ENCODE results near the gene OR5T2. TPM values are rescaled to one million over a fixed set of nuclear protein-coding genes. Genes with fewer than 3 reads are reported as not detected.
"Not testable (repeated sequence)": the region's sequence is repeated elsewhere in the genome, so short reads cannot be mapped to it uniquely, and the experiment has no call there.

OR5T2 gene
- not detected in 2 replicates for total RNA-seq (2014; rRNA removed; shearing (Covaris generic))

DNA sequence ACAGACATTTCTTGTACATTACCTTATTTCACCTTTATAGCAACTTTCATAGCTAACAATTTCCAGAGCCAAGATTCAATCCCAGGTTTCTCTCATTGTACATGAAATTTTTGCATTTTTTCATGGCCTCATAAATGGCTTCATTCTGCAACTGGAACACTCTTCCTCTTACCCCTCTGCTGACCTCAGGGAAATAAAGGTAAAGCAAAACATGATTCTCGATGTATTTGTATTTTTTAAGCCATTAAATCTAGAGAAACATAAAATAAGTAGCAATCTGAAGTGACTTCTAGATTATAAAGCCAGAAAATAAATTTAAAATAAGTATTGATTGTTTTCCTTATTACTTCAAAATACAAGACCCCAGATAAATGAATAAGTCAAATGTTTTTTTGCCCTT lies at the start of gene OR5T2:
Gene OR5T2, minus strand, starts transcription at position 101 of the 400 bp plus-strand sequence. CDS start 1,193 bp downstream, outside the sequence.
- Histone ChIP-seq H3K9me3 (replicated peaks) (no peaks in the 10 kb centered on the region; the same call in 1 of the 2 replicates), H3K36me3 (no peaks in the 10 kb centered on the region), H3K4me3 (no peak within 1 kb of the TSS), H3K27ac (no peak within 1 kb of the TSS), H3K27me3 (replicated peaks) (no peaks in the 10 kb centered on the region), H3K4me1 (replicated peaks) (no peaks in the 10 kb centered on the region)
- no peak for DNase-seq (ENCODE audit: low read depth in 1 of 2, low spot score in 2 of 2)

DNA sequence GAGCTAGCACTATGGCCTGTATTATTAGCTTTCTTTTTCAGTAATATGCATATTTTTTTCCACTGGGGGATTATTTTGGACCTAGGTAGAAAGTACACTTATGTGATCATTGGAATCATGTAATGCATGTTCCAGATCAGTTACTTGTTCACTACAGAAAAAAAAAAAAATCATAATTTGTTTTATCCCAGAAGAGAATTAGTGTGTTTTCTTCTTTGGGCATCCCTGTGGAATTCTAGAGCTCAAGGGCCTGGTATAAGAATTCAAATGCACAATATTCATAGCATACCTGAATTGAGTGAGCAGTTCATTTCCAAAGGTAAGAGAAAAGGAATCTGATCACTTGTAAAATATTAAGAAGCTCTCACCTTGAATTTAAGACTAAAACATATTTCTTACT lies 39.8 kb upstream of the OR5T2 start, which contains the start of gene OR5T1:
Gene OR5T1, plus strand, starts transcription at position 301 of the 400 bp plus-strand sequence. CDS start 1,485 bp downstream, outside the sequence.
- H3K4me3 ChIP-seq: no peak within 1 kb of the TSS
- DNase-seq (ENCODE audit: low read depth in 1 of 2, low spot score in 2 of 2): no peak
- H3K4me1 ChIP-seq (replicated peaks): no peaks in the 10 kb centered on the region
- no peaks in the 10 kb centered on the region for H3K27me3 ChIP-seq (replicated peaks)
- no peak within 1 kb of the TSS for H3K27ac ChIP-seq
- H3K36me3 ChIP-seq: no peaks in the 10 kb centered on the region
- H3K9me3 ChIP-seq (replicated peaks): no peaks in the 10 kb centered on the region

DNA sequence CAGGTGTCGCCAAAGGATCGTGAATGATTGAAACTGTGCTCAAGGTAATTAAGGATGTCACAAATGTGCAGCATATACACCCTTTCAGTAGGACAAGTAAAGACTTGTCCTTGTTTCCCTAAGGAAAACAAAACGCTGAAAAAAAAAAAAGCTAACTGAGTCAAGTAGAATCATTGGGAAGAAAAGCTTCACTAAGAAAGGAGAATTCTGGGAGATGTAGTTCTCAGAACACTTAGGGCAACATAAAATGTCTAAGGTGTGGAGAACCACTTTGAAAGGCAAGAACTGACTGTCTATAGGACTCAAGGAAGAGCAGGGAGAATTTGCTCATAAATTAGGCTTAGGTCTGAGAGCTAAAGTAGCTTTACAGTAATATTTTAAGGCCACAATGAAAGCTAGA lies 37.0 kb upstream of the OR5T2 start:
- Histone ChIP-seq H3K4me1 (replicated peaks) (no peaks in the 10 kb centered on the region), H3K36me3 (no peaks in the 10 kb centered on the region), H3K27me3 (replicated peaks) (no peaks in the 10 kb centered on the region), H3K27ac (no peak overlapping the region), H3K9me3 (replicated peaks) (no peaks in the 10 kb centered on the region), H3K4me3 (no peak overlapping the region)
- DNase-seq (ENCODE audit: low read depth in 1 of 2, low spot score in 2 of 2): no peak

DNA sequence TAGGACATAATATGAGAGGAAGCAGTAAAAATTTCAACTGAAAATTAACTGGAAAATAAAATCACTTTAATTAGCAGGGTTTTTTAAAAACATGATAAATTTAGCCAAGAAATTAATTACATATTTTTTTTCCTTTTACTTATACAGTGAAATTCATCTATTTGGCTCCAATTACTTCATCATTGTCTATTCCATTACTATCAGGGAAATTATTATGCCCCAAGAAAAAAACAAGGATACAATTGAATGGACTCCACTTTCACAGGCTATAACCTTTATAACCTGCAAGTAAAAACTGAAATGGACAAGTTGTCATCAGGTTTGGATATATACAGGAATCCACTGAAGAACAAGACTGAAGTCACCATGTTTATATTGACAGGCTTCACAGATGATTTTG lies 17.9 kb upstream of the OR5T2 start, which contains the start of gene OR5T3:
Gene OR5T3, plus strand, starts transcription at position 301 of the 400 bp plus-strand sequence. Its CDS starts 0 bp downstream, at position 301.
- Histone ChIP-seq H3K4me3 (no peak within 1 kb of the TSS), H3K9me3 (replicated peaks) (no peaks in the 10 kb centered on the region; the same call in 1 of the 2 replicates), H3K27me3 (replicated peaks) (no peaks in the 10 kb centered on the region), H3K36me3 (no peaks in the 10 kb centered on the region), H3K4me1 (replicated peaks) (no peaks in the 10 kb centered on the region), H3K27ac (no peak within 1 kb of the TSS)
- DNase-seq (ENCODE audit: low read depth in 1 of 2, low spot score in 2 of 2): no peak

DNA sequence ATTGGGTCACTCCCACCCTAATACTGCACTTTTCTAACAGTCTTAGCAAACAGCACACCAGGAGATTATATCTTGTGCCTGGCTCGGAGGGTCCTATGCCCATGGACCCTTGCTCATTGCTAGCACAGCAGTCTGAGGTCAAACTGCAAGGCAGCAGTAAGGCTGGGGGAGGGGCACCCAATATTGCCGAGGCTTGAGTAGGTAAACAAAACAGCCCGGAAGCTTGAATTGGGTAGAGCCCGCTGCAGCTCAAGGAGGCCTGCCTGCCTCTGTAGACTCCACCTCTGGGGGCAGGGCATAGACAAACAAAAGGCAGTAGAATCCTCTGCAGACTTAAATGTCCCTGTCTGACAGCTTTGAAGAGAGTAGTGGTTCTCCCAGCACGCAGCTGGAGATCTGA lies 14.3 kb downstream of the OR5T2 start:
- not testable (repeated sequence) for H3K27ac ChIP-seq; H3K36me3 ChIP-seq; DNase-seq (ENCODE audit: low read depth in 1 of 2, low spot score in 2 of 2); H3K27me3 ChIP-seq (replicated peaks); H3K4me1 ChIP-seq (replicated peaks); H3K9me3 ChIP-seq (replicated peaks); H3K4me3 ChIP-seq

DNA sequence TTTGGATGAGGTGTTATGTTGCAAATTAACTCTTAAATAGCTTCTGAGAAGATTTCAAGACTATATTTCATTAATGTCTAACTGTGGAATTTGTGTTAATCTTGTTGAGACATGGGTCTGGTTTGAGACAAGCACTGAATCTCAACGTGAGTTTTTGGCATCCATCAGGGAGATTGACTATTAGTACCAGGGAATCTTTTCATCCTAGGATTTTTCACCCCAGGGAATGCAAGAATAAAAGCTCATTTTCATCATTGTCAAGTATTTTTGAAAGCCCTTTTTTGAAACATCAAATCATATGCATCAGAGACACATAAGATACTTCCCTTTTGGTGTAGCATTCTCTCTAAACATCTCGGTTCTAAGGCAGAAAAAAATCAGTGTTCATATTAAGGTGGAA lies 19.5 kb downstream of the OR5T2 start:
- DNase-seq (ENCODE audit: low read depth in 1 of 2, low spot score in 2 of 2): no peak
- H3K9me3 ChIP-seq (replicated peaks): no peaks in the 10 kb centered on the region
- no peaks in the 10 kb centered on the region for H3K27me3 ChIP-seq (replicated peaks)
- no peaks in the 10 kb centered on the region for H3K4me1 ChIP-seq (replicated peaks)
- H3K4me3 ChIP-seq: no peak overlapping the region
- H3K27ac ChIP-seq: no peak overlapping the region
- H3K36me3 ChIP-seq: no peaks in the 10 kb centered on the region

DNA sequence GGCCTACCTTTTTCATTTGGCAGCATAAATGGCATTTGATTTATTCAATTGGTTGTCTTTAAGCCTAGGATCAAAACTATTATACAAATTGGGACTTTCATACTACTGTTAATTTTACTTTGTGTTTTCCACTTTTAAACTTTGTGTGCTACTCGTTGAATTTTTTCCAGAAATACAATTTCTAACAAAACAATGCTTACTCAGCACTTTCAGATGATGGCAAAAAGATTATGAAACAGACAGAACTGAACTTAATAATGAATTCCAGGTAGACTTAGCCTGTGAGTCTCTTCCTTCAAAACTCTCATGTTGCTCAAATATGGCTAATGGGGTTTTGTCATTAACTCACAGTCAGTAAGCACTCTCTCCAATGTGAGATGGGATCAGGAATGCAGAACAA lies 26.3 kb downstream of the OR5T2 start:
- Histone ChIP-seq H3K27me3 (replicated peaks) (no peaks in the 10 kb centered on the region), H3K4me1 (replicated peaks) (no peaks in the 10 kb centered on the region), H3K9me3 (replicated peaks) (no peaks in the 10 kb centered on the region), H3K27ac (no peak overlapping the region), H3K36me3 (no peaks in the 10 kb centered on the region), H3K4me3 (no peak overlapping the region)
- DNase-seq (ENCODE audit: low read depth in 1 of 2, low spot score in 2 of 2): no peak

DNA sequence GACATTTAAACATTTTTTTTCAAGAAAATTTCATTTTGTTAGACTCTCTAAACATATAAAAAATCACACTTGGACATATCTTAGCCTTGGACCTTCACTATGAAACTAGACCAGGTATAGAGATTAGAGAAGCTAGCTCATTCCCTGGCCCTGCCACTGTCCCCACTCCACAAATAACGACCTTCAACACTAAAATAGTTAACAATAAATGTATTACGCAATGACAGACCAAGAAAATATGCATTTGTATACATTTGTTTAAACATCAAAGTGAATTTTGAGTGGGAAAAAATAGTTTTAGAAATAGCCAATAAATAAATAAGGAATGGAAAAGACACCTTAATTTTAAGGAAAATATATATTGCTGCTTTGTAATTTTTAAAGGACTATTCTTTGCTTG lies 36.7 kb downstream of the OR5T2 start:
- Histone ChIP-seq H3K9me3 (replicated peaks) (no peaks in the 10 kb centered on the region), H3K4me1 (replicated peaks) (no peaks in the 10 kb centered on the region), H3K4me3 (no peak overlapping the region), H3K27me3 (replicated peaks) (no peaks in the 10 kb centered on the region), H3K27ac (no peak overlapping the region), H3K36me3 (no peaks in the 10 kb centered on the region)
- no peak for DNase-seq (ENCODE audit: low read depth in 1 of 2, low spot score in 2 of 2)

DNA sequence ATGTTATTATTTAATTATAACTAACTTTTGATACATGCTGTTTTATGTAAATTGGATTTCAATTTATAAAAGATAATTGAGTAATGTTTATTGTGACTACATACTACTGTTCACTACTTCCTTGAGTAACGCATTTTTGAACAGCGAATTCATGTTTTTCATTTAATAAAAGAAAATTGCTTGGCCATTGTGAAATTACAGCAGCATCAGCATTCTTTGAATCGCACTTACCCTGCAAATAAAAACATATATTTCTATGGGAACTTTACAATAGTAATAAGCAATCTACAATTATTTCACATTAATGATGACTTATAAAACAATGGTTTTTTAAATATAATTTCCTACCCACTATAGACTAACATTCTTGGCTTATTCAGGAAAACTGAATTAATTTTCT lies 37.4 kb downstream of the OR5T2 start:
- DNase-seq (ENCODE audit: low read depth in 1 of 2, low spot score in 2 of 2): no peak
- no peaks in the 10 kb centered on the region for H3K27me3 ChIP-seq (replicated peaks)
- no peaks in the 10 kb centered on the region for H3K9me3 ChIP-seq (replicated peaks)
- no peaks in the 10 kb centered on the region for H3K4me1 ChIP-seq (replicated peaks)
- no peak overlapping the region for H3K4me3 ChIP-seq
- H3K36me3 ChIP-seq: no peaks in the 10 kb centered on the region
- no peak overlapping the region for H3K27ac ChIP-seq

DNA sequence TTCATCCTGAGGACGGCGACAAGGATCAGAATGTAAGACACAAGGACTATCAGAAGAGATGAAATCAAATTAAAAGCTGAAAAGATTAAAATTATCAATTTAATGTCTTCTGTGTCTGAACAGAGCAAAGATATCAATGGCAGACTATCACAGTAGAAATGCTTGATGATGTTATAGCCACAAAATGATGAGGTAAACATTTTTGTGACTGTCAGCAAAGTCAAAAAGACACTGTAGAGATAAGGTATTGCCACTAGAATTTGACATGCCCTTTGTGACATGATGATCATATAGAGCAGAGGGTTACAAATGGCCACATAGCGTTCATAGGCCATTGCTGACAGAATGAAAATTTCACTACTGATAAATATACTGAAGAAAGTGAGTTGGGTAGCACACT lies 45.5 kb downstream of the OR5T2 start:
- no peaks in the 10 kb centered on the region for H3K36me3 ChIP-seq
- no peaks in the 10 kb centered on the region; the same call in 1 of the 2 replicates for H3K9me3 ChIP-seq (replicated peaks)
- no peak overlapping the region for H3K27ac ChIP-seq
- no peak overlapping the region for H3K4me3 ChIP-seq
- no peaks in the 10 kb centered on the region for H3K4me1 ChIP-seq (replicated peaks)
- H3K27me3 ChIP-seq (replicated peaks): no peaks in the 10 kb centered on the region
- no peak for DNase-seq (ENCODE audit: low read depth in 1 of 2, low spot score in 2 of 2)

DNA sequence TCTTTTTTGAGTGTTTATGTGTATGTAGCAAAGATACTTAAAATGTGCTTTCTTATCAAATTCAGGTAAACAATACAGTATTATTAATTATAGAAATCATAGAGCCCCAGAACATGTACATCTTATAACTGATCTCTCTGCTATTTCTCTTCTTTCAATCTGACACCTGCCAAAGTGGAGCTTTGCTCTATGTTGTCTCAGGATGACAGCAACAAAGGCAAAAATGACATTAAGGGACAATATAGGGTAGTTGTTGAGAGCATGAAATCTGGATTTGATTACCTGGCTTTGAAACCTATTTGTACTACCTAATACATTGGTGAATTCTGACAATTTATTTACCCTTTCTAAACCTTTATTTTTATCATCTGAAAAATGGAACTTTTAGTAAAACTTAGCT lies 50.6 kb downstream of the OR5T2 start:
- Histone ChIP-seq H3K27ac (no peak overlapping the region), H3K9me3 (replicated peaks) (peaks cover 3% of the 10 kb centered on the region; the same call in 1 of the 2 replicates), H3K4me1 (replicated peaks) (no peaks in the 10 kb centered on the region), H3K27me3 (replicated peaks) (no peaks in the 10 kb centered on the region), H3K4me3 (no peak overlapping the region), H3K36me3 (no peaks in the 10 kb centered on the region)
- DNase-seq (ENCODE audit: low read depth in 1 of 2, low spot score in 2 of 2): no peak

Other genes starting within 250 kb of the OR5T2 start
- gene OR5F1, start 239.6 kb downstream of the OR5T2 start, total RNA-seq (2014; rRNA removed; shearing (Covaris generic)): not detected in 2 replicates
- gene OR5AS1, start 206.6 kb downstream of the OR5T2 start, total RNA-seq (2014; rRNA removed; shearing (Covaris generic)): not detected in 2 replicates
- not detected in 2 replicates for gene OR8I2, start 140.9 kb downstream of the OR5T2 start, total RNA-seq (2014; rRNA removed; shearing (Covaris generic))
- not detected in 2 replicates for gene OR8H2, start 130.6 kb downstream of the OR5T2 start, total RNA-seq (2014; rRNA removed; shearing (Covaris generic))
- not detected in 2 replicates for gene OR8H3, start 111.9 kb downstream of the OR5T2 start, total RNA-seq (2014; rRNA removed; shearing (Covaris generic))
- gene OR8J3, start 94.1 kb downstream of the OR5T2 start, total RNA-seq (2014; rRNA removed; shearing (Covaris generic)): not detected in 2 replicates
- gene OR8K5, start 73.9 kb downstream of the OR5T2 start, total RNA-seq (2014; rRNA removed; shearing (Covaris generic)): not detected in 2 replicates
- gene OR5J2, start 57.6 kb downstream of the OR5T2 start, total RNA-seq (2014; rRNA removed; shearing (Covaris generic)): not detected in 2 replicates
- gene OR5T3, start 18.0 kb upstream of the OR5T2 start, total RNA-seq (2014; rRNA removed; shearing (Covaris generic)): not detected in 2 replicates
- gene OR5T1, start 39.9 kb upstream of the OR5T2 start, total RNA-seq (2014; rRNA removed; shearing (Covaris generic)): not detected in 2 replicates
- gene OR8H1, start 58.0 kb upstream of the OR5T2 start, total RNA-seq (2014; rRNA removed; shearing (Covaris generic)): not detected in 2 replicates
- not detected in 2 replicates for gene OR8K3, start 80.9 kb upstream of the OR5T2 start, total RNA-seq (2014; rRNA removed; shearing (Covaris generic))
- not detected in 2 replicates for gene OR8K1, start 111.8 kb upstream of the OR5T2 start, total RNA-seq (2014; rRNA removed; shearing (Covaris generic))
- not detected in 2 replicates for gene OR8J1, start 120.0 kb upstream of the OR5T2 start, total RNA-seq (2014; rRNA removed; shearing (Covaris generic))
- gene OR8U1, start 141.4 kb upstream of the OR5T2 start, total RNA-seq (2014; rRNA removed; shearing (Covaris generic)): not detected in 2 replicates
- not detected in 2 replicates for gene OR5AL1, start 178.4 kb upstream of the OR5T2 start, total RNA-seq (2014; rRNA removed; shearing (Covaris generic))
- not detected in 2 replicates for gene OR5M3, start 239.1 kb upstream of the OR5T2 start, total RNA-seq (2014; rRNA removed; shearing (Covaris generic))